Inferior parietal cortex (tissue), 1 donor: ENCODE results near the gene PEX7.
A peak's percentile ranks its signal among the peaks of the same experiment; 100 is the strongest.
"Not testable (repeated sequence)": the region's sequence is repeated elsewhere in the genome, so short reads cannot be mapped to it uniquely, and the experiment has no call there.

Experiments
- DNase-seq: peaks from one replicate; pipeline ENCODE4 v3.0.0-alpha.2; 2016; ENCODE audit errors: extremely low spot score

Gene PEX7

GRCh38 chr6:136790411-136791295 is 31.7 kb upstream of the PEX7 start:
- DNase-seq: no peak

- no peak for DNase-seq
Measured at GRCh38 chr6:136791296-136792094, 30.9 kb upstream of the PEX7 start.

- DNase-seq: no peak
Measured at GRCh38 chr6:136792095-136792409, 30.3 kb upstream of the PEX7 start.

- DNase-seq: peak; percentile 88
Measured at GRCh38 chr6:136792410-136793262, 29.8 kb upstream of the PEX7 start, which contains the start of gene MAP3K5. Gene MAP3K5, minus strand, starts transcription at chr6:136792477. Its CDS starts 320 bp downstream, at chr6:136792157.

GRCh38 chr6:136793363-136793762 is 29.0 kb upstream of the PEX7 start:
- DNase-seq: no peak

- no peak for DNase-seq
Measured at GRCh38 chr6:136795386-136795785, 27.0 kb upstream of the PEX7 start.

GRCh38 chr6:136795996-136796395 is 26.4 kb upstream of the PEX7 start:
- no peak for DNase-seq

GRCh38 chr6:136798044-136798443 is 24.3 kb upstream of the PEX7 start:
- no peak for DNase-seq

GRCh38 chr6:136801581-136801980 is 20.8 kb upstream of the PEX7 start:
- no peak for DNase-seq

GRCh38 chr6:136803608-136804007 is 18.8 kb upstream of the PEX7 start:
- DNase-seq: no peak

GRCh38 chr6:136809091-136809860 is 13.1 kb upstream of the PEX7 start:
- no peak for DNase-seq

GRCh38 chr6:136811272-136811671 is 11.1 kb upstream of the PEX7 start:
- no peak for DNase-seq

GRCh38 chr6:136812174-136812573 is 10.2 kb upstream of the PEX7 start:
- no peak for DNase-seq

GRCh38 chr6:136815608-136816007 is 6.8 kb upstream of the PEX7 start:
- DNase-seq: not testable (repeated sequence)

- DNase-seq: no peak
Measured at GRCh38 chr6:136816656-136817055, 5.7 kb upstream of the PEX7 start.

GRCh38 chr6:136820561-136820960 is 1.8 kb upstream of the PEX7 start:
- DNase-seq: no peak

- DNase-seq: no peak
Measured at GRCh38 chr6:136822046-136822375, 381 bp upstream of the PEX7 start.

- DNase-seq: no peak
Measured at GRCh38 chr6:136823128-136823660, 802 bp downstream of the PEX7 start.

- no peak for DNase-seq
Measured at GRCh38 chr6:136826216-136826615, 3.8 kb downstream of the PEX7 start.

- DNase-seq: no peak
Measured at GRCh38 chr6:136831873-136832562, 9.6 kb downstream of the PEX7 start.
